Measurements from ENCODE around the gene RTTN. TPM values are rescaled to one million over a fixed set of nuclear protein-coding genes. Genes with fewer than 3 reads are reported as not detected.
"Not testable (repeated sequence)": the region's sequence is repeated elsewhere in the genome, so short reads cannot be mapped to it uniquely, and the experiment has no call there.

The RTTN gene
- total and polyA plus RNA-seq, 2 donors from 2014 or later, result 6.3 to 12.3 TPM

- Histone ChIP-seq H3K27ac (ENCODE audit: low read depth in 2 of 2, low read length in 2 of 2) (no peak overlapping the region), H3K4me3 (ENCODE audit: low read length in 3 of 3) (no peak overlapping the region), H3K9ac (ENCODE audit: low read length in 3 of 3) (no peak overlapping the region), H3K4me1 (ENCODE audit: control insufficient read depth in 2 of 3, insufficient read depth in 2 of 3, low read depth in 1 of 3, low read length in 3 of 3) (no peaks in the 10 kb centered on the region), H3K27me3 (ENCODE audit: control insufficient read depth, insufficient read depth, low read length) (no peaks in the 10 kb centered on the region), H3K9me3 (ENCODE audit: control insufficient read depth in 2 of 3, insufficient read depth in 1 of 3, low read length in 3 of 3) (no peaks in the 10 kb centered on the region), H3K36me3 (ENCODE audit: control insufficient read depth in 2 of 3, insufficient read depth in 3 of 3, low read length in 3 of 3) (no peaks in the 10 kb centered on the region)
- intact Hi-C loops (cut with DNase I), result no loop called here
- TF ChIP-seq CTCF (IDR thresholded peaks at IDR 0.05; ENCODE audit: borderline replicate concordance, extremely low read depth, insufficient read depth), result no peak
- FAIRE-seq (no peak), DNase-seq (no peak)
Observed at GRCh38 chr18:70249118-70249517, 43.6 kb upstream of the RTTN start.

DNA sequence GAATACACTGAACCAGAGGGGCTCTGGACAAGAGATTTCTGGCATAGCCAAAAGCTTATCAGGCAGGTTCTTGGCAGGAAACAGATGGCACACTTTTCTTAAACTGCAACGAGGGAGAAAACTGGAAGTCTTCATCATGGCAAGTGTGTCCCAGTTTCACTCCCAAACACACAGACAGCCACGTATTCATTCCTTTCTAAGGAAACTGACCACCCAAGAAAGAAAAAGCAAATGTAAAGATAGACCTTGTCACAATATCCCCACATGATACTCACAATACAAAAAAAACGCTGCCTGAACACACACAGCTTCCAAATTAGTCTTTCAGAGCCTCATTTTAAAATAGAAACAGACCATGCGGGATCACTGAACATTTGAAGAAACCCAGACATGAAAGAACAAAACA, 40.6 kb upstream of the RTTN start:
- no peak overlapping the region for H3K27ac ChIP-seq (ENCODE audit: low read depth in 2 of 2, low read length in 2 of 2)
- FAIRE-seq (no peak), DNase-seq (no peak)
- TF ChIP-seq CTCF (IDR thresholded peaks at IDR 0.05; ENCODE audit: borderline replicate concordance, extremely low read depth, insufficient read depth), result no peak
- intact Hi-C loops (cut with DNase I), result no loop called here
- no peaks in the 10 kb centered on the region for H3K36me3 ChIP-seq (ENCODE audit: control insufficient read depth in 2 of 3, insufficient read depth in 3 of 3, low read length in 3 of 3)
- H3K4me1 ChIP-seq (ENCODE audit: control insufficient read depth in 2 of 3, insufficient read depth in 2 of 3, low read depth in 1 of 3, low read length in 3 of 3), result no peaks in the 10 kb centered on the region
- H3K9me3 ChIP-seq (ENCODE audit: control insufficient read depth in 2 of 3, insufficient read depth in 1 of 3, low read length in 3 of 3), result no peaks in the 10 kb centered on the region
- H3K27me3 ChIP-seq (ENCODE audit: control insufficient read depth, insufficient read depth, low read length), result no peaks in the 10 kb centered on the region
- H3K9ac ChIP-seq (ENCODE audit: low read length in 3 of 3), result no peak overlapping the region
- no peak overlapping the region for H3K4me3 ChIP-seq (ENCODE audit: low read length in 3 of 3)

GRCh38 chr18:70243131-70243929, 37.8 kb upstream of the RTTN start:
- Histone ChIP-seq H3K9ac (ENCODE audit: low read length in 3 of 3) (no peak overlapping the region), H3K27ac (ENCODE audit: low read depth in 2 of 2, low read length in 2 of 2) (no peak overlapping the region), H3K4me3 (ENCODE audit: low read length in 3 of 3) (no peak overlapping the region), H3K36me3 (ENCODE audit: control insufficient read depth in 2 of 3, insufficient read depth in 3 of 3, low read length in 3 of 3) (no peaks in the 10 kb centered on the region), H3K4me1 (ENCODE audit: control insufficient read depth in 2 of 3, insufficient read depth in 2 of 3, low read depth in 1 of 3, low read length in 3 of 3) (no peaks in the 10 kb centered on the region), H3K27me3 (ENCODE audit: control insufficient read depth, insufficient read depth, low read length) (no peaks in the 10 kb centered on the region), H3K9me3 (ENCODE audit: control insufficient read depth in 2 of 3, insufficient read depth in 1 of 3, low read length in 3 of 3) (no peaks in the 10 kb centered on the region)
- DNase-seq, result no peak
- TF ChIP-seq CTCF (IDR thresholded peaks at IDR 0.05; ENCODE audit: borderline replicate concordance, extremely low read depth, insufficient read depth), result no peak
- no peak for FAIRE-seq
- intact Hi-C loops (cut with DNase I), result no loop called here

DNA sequence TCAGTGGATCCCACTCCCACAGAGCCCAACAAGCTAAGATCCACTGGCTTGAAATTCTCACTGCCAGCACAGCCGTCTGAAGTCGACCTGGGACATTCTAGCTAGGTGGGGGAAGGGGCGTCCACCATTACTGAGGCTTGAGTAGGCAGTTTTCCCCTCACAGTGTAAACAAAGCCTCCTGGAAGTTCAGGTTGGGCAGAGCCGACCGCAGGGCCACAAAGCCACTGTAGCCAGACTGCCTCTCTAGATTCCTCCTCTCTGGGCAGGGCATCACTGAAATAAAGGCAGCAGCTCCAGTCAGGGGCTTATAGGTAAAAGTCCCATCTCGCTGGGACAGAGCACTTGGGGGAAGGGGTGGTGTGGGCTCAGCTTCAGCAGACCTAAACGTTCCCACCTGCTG, 31.4 kb upstream of the RTTN start:
- DNase-seq; H3K4me1 ChIP-seq (ENCODE audit: control insufficient read depth in 2 of 3, insufficient read depth in 2 of 3, low read depth in 1 of 3, low read length in 3 of 3); intact Hi-C loops (cut with DNase I); H3K4me3 ChIP-seq (ENCODE audit: low read length in 3 of 3); H3K36me3 ChIP-seq (ENCODE audit: control insufficient read depth in 2 of 3, insufficient read depth in 3 of 3, low read length in 3 of 3); H3K27me3 ChIP-seq (ENCODE audit: control insufficient read depth, insufficient read depth, low read length); FAIRE-seq; H3K27ac ChIP-seq (ENCODE audit: low read depth in 2 of 2, low read length in 2 of 2); H3K9ac ChIP-seq (ENCODE audit: low read length in 3 of 3); H3K9me3 ChIP-seq (ENCODE audit: control insufficient read depth in 2 of 3, insufficient read depth in 1 of 3, low read length in 3 of 3): not testable (repeated sequence)

All from kidney (tissue), 14 donors.